ENCODE measurements around the gene UGGT1. TPM values are rescaled to one million over a fixed set of nuclear protein-coding genes. Genes with fewer than 3 reads are reported as not detected.

UGGT1 gene
- total and polyA plus RNA-seq, 9 of the 15 experiments (the other 6 are each of a cell fraction or from before 2014, with no cell fraction given), result 5.1 to 56.4 (median 37.9) TPM

DNA sequence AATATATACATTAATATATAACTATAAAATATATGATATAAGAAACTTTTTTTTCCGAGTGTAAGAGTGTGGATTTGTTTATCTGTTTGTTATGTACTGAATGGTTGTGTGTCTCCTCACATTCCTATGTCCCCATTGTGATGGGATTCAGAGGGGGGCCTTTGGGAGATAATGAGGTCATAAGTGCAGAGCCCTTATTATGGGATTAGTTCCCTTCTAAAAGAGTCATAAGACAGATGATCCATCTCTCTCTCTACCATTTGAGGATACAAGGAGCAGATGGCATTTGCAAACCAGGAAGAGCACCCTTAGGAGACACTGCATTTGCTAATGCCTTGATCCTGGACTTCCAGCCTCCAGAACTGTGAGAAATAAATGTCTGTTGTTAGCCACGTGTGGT is 32.9 kb upstream of the UGGT1 start (continued):
- TF ChIP-seq, protein P1, sequence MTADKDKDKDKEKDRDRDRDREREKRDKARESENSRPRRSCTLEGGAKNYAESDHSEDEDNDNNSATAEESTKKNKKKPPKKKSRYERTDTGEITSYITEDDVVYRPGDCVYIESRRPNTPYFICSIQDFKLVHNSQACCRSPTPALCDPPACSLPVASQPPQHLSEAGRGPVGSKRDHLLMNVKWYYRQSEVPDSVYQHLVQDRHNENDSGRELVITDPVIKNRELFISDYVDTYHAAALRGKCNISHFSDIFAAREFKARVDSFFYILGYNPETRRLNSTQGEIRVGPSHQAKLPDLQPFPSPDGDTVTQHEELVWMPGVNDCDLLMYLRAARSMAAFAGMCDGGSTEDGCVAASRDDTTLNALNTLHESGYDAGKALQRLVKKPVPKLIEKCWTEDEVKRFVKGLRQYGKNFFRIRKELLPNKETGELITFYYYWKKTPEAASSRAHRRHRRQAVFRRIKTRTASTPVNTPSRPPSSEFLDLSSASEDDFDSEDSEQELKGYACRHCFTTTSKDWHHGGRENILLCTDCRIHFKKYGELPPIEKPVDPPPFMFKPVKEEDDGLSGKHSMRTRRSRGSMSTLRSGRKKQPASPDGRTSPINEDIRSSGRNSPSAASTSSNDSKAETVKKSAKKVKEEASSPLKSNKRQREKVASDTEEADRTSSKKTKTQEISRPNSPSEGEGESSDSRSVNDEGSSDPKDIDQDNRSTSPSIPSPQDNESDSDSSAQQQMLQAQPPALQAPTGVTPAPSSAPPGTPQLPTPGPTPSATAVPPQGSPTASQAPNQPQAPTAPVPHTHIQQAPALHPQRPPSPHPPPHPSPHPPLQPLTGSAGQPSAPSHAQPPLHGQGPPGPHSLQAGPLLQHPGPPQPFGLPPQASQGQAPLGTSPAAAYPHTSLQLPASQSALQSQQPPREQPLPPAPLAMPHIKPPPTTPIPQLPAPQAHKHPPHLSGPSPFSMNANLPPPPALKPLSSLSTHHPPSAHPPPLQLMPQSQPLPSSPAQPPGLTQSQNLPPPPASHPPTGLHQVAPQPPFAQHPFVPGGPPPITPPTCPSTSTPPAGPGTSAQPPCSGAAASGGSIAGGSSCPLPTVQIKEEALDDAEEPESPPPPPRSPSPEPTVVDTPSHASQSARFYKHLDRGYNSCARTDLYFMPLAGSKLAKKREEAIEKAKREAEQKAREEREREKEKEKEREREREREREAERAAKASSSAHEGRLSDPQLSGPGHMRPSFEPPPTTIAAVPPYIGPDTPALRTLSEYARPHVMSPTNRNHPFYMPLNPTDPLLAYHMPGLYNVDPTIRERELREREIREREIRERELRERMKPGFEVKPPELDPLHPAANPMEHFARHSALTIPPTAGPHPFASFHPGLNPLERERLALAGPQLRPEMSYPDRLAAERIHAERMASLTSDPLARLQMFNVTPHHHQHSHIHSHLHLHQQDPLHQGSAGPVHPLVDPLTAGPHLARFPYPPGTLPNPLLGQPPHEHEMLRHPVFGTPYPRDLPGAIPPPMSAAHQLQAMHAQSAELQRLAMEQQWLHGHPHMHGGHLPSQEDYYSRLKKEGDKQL (CRISPR knock-in tag; IDR thresholded peaks at IDR 0.05; ENCODE audit: borderline replicate concordance), result no peak
- TF ChIP-seq ZNF24 (IDR thresholded peaks at IDR 0.05), result no peak
- no peak for TF ChIP-seq SMARCA5 (IDR thresholded peaks at IDR 0.05)
- TF ChIP-seq, protein P2, sequence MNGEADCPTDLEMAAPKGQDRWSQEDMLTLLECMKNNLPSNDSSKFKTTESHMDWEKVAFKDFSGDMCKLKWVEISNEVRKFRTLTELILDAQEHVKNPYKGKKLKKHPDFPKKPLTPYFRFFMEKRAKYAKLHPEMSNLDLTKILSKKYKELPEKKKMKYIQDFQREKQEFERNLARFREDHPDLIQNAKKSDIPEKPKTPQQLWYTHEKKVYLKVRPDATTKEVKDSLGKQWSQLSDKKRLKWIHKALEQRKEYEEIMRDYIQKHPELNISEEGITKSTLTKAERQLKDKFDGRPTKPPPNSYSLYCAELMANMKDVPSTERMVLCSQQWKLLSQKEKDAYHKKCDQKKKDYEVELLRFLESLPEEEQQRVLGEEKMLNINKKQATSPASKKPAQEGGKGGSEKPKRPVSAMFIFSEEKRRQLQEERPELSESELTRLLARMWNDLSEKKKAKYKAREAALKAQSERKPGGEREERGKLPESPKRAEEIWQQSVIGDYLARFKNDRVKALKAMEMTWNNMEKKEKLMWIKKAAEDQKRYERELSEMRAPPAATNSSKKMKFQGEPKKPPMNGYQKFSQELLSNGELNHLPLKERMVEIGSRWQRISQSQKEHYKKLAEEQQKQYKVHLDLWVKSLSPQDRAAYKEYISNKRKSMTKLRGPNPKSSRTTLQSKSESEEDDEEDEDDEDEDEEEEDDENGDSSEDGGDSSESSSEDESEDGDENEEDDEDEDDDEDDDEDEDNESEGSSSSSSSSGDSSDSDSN (IDR thresholded peaks at IDR 0.05; ENCODE audit: borderline replicate concordance in 1 of 2, low read depth in 2 of 2, low read length in 2 of 2), result no peak
- TF ChIP-seq, protein P3, sequence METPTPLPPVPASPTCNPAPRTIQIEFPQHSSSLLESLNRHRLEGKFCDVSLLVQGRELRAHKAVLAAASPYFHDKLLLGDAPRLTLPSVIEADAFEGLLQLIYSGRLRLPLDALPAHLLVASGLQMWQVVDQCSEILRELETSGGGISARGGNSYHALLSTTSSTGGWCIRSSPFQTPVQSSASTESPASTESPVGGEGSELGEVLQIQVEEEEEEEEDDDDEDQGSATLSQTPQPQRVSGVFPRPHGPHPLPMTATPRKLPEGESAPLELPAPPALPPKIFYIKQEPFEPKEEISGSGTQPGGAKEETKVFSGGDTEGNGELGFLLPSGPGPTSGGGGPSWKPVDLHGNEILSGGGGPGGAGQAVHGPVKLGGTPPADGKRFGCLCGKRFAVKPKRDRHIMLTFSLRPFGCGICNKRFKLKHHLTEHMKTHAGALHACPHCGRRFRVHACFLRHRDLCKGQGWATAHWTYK (CRISPR knock-in tag; IDR thresholded peaks at IDR 0.05), result no peak
- TF ChIP-seq BDP1 (IDR thresholded peaks at IDR 0.05; ENCODE audit: insufficient read depth, insufficient read length), result no peak
- TF ChIP-seq U2AF2 (optimal IDR thresholded peaks at IDR 0.05; ENCODE audit: low read depth, low read length), result no peak
